ENCODE results near the gene CIAO3. TPM values are rescaled to one million over a fixed set of nuclear protein-coding genes. Genes with fewer than 3 reads are reported as not detected.

The CIAO3 gene
- total and polyA plus RNA-seq, 10 of the 15 experiments (the other 5 are each of a cell fraction or from before 2014, with no cell fraction given), result 1.4 to 37.5 (median 30.8) TPM

DNA sequence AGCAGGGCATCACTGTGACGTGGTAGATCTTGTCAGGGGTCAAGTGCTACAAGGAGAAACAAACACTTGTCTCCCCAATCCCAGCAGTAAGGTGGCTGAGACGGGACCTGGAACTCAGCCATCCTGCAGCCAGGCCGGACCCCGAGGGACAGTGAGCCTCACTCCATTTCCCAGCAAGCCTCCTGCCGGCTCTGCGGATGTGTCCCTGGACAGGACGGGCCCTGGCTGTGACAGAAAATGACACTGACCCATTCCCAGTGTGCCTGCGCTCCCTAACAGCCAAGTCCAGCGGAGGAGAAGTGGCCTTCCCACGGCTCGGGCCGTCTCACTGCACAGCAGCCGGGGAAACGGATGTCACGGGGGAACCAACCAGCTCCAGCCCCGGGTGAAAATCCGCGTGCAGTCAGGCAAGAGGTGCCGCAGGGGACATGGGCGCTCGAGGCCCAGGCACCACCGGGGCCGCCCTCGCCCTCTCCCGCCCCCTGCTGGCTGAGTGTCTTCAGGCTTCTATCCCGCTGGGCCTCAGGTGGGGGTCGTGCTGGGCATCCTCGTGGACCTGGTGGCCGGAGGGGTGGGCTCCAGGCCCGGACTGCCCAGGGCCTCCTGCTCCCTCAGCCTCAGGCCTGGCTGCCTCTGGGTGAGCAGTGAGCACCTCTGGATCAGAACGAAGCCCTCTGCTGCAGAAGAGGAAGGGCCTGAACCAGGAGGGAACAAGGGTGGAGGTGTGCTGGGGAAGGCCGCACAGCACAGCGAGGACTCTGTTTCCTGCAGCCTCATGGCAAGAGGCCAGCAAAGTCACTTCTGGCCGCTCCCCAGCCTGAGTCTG is 7.2 kb downstream of the CIAO3 start:
- 93% methylated on average over 34 of the region's 34 CpGs for WGBS (ENCODE audit: insufficient coverage, insufficient replicate concordance, low lambda C conversion rate, missing lambda C conversion rate)
- POLR2A ChIA-PET, result no interaction called here
- ATAC-seq, result peak; percentile 19; the same call in 1 of the 3 replicates
- no peaks in the 10 kb centered on the region for H3K27me3 ChIP-seq (replicated peaks in 1 of 2; ENCODE audit: control insufficient read depth in 2 of 2, insufficient read depth in 2 of 2, low read length in 1 of 2)
- CTCF ChIA-PET, result interaction anchor here (1.3 kb wide), 1 partner anchor 13 kb away, joined by 4 read pairs; the partner anchor contains the start of gene ANTKMT
- no peaks in the 10 kb centered on the region for H4K20me1 ChIP-seq (ENCODE audit: control insufficient read depth, insufficient read depth)
- no peak for FAIRE-seq
- H3K4me3 ChIP-seq, result no peak overlapping the region
- peaks cover 2% of the 10 kb centered on the region for H3K79me2 ChIP-seq (ENCODE audit: control insufficient read depth, insufficient read depth, low read length)
- SMC1A ChIA-PET (ENCODE audit: uncharacterized antibody, unreplicated experiment), result interaction anchor here (1.5 kb wide), 1 partner anchor 21 kb away, joined by 3 read pairs; no protein-coding TSS in a partner anchor
- RAD21 ChIA-PET (ENCODE audit: unreplicated experiment), result no interaction called here
- no TSS peak for BruUV-seq (replicated peaks)
- H3K27ac ChIP-seq (ENCODE audit: control insufficient read depth, insufficient read depth), result no peak overlapping the region
- intact Hi-C loops (cut with micrococcal nuclease; ENCODE audit: unreplicated experiment), result no loop called here
- no peaks in the 10 kb centered on the region for H3K9me3 ChIP-seq (replicated peaks; ENCODE audit: control insufficient read depth, insufficient read depth, low read length)
- peaks cover 35% of the 10 kb centered on the region for H3K4me1 ChIP-seq (ENCODE audit: control insufficient read depth, insufficient read depth, low read length)
- no peak overlapping the region for H2AFZ ChIP-seq (ENCODE audit: control insufficient read depth, low read depth, low read length)
- H3K36me3 ChIP-seq (ENCODE audit: control insufficient read depth in 2 of 2, insufficient read depth in 2 of 2, low read length in 1 of 2), result peaks cover 7 to 9% of the 10 kb centered on the region in 2 experiments; a peak in 3 of 4 replicates
- in situ Hi-C loops (cut with MboI), result no loop called here
- DNase-seq (ENCODE audit: low read depth, low spot score), result no peak
- no peak overlapping the region for H3K4me2 ChIP-seq (ENCODE audit: control insufficient read depth, insufficient read depth)
- no peak overlapping the region for H3K9ac ChIP-seq (ENCODE audit: control insufficient read depth, insufficient read depth, low read length)
- no peak for TF ChIP-seq MYB (IDR thresholded peaks at IDR 0.05; ENCODE audit: borderline replicate concordance, low read depth, low read length)
- TF ChIP-seq BMI1 (IDR thresholded peaks at IDR 0.05; ENCODE audit: borderline replicate concordance), result no peak
- TF ChIP-seq KLF5 (IDR thresholded peaks at IDR 0.05; ENCODE audit: partially characterized antibody), result no peak
- no peak for TF ChIP-seq SIX5 (IDR thresholded peaks at IDR 0.05; ENCODE audit: low read depth, low read length, severe bottlenecking)
- no peak for TF ChIP-seq CHD4 (IDR thresholded peaks at IDR 0.05)
- TF ChIP-seq, protein P1, sequence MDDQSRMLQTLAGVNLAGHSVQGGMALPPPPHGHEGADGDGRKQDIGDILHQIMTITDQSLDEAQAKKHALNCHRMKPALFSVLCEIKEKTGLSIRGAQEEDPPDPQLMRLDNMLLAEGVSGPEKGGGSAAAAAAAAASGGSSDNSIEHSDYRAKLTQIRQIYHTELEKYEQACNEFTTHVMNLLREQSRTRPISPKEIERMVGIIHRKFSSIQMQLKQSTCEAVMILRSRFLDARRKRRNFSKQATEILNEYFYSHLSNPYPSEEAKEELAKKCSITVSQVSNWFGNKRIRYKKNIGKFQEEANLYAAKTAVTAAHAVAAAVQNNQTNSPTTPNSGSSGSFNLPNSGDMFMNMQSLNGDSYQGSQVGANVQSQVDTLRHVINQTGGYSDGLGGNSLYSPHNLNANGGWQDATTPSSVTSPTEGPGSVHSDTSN (IDR thresholded peaks at IDR 0.05; ENCODE audit: insufficient replicate concordance, low read depth, low read length), result no peak
- TF ChIP-seq, protein P2, sequence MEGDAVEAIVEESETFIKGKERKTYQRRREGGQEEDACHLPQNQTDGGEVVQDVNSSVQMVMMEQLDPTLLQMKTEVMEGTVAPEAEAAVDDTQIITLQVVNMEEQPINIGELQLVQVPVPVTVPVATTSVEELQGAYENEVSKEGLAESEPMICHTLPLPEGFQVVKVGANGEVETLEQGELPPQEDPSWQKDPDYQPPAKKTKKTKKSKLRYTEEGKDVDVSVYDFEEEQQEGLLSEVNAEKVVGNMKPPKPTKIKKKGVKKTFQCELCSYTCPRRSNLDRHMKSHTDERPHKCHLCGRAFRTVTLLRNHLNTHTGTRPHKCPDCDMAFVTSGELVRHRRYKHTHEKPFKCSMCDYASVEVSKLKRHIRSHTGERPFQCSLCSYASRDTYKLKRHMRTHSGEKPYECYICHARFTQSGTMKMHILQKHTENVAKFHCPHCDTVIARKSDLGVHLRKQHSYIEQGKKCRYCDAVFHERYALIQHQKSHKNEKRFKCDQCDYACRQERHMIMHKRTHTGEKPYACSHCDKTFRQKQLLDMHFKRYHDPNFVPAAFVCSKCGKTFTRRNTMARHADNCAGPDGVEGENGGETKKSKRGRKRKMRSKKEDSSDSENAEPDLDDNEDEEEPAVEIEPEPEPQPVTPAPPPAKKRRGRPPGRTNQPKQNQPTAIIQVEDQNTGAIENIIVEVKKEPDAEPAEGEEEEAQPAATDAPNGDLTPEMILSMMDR (IDR thresholded peaks at IDR 0.05 in 2 of 3, conservative IDR thresholded peaks at IDR 0.05 in 1 of 3; ENCODE audit: control insufficient read depth in 2 of 3, extremely low read depth in 1 of 3, insufficient read depth in 1 of 3, low read depth in 3 of 3, low read length in 3 of 3), result peak; percentile 26 to 63 (median 30); a peak in 4 of 6 replicates
- TF ChIP-seq RB1 (IDR thresholded peaks at IDR 0.05; ENCODE audit: borderline replicate concordance), result no peak
- TF ChIP-seq CEBPB (IDR thresholded peaks at IDR 0.05; ENCODE audit: borderline replicate concordance in 1 of 2, low read depth in 2 of 2, low read length in 2 of 2), result no peak
- TF ChIP-seq, protein P3, sequence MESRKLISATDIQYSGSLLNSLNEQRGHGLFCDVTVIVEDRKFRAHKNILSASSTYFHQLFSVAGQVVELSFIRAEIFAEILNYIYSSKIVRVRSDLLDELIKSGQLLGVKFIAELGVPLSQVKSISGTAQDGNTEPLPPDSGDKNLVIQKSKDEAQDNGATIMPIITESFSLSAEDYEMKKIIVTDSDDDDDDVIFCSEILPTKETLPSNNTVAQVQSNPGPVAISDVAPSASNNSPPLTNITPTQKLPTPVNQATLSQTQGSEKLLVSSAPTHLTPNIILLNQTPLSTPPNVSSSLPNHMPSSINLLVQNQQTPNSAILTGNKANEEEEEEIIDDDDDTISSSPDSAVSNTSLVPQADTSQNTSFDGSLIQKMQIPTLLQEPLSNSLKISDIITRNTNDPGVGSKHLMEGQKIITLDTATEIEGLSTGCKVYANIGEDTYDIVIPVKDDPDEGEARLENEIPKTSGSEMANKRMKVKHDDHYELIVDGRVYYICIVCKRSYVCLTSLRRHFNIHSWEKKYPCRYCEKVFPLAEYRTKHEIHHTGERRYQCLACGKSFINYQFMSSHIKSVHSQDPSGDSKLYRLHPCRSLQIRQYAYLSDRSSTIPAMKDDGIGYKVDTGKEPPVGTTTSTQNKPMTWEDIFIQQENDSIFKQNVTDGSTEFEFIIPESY (IDR thresholded peaks at IDR 0.05), result 0 out of 2 replicates have a peak, but pooled peaks have one; percentile 52

Data from GM12878 (cell line).